HCT116 (cell line): ENCODE measurements around the gene CD22. TPM values are rescaled to one million over a fixed set of nuclear protein-coding genes. Genes with fewer than 3 reads are reported as not detected.
A peak's percentile ranks its signal among the peaks of the same experiment; 100 is the strongest.

Source experiments
- ATAC-seq: fragments of 200-7000 bp; cut with Tn5 transposase; 2 replicates; pipeline ENCODE4 v1.9.1; 2020; ENCODE audit warnings: mild to moderate bottlenecking, moderate library complexity
- BruUV-seq: library from RNA; stranded (reverse); fragments of 400-500 nt; replicated peaks from 2 replicates; lab custom pipeline; 2021; lab: Mats Ljungman, UMichigan
- CTCF ChIA-PET: fragments of 300-600 bp; sonication (Branson Sonifier 250); formaldehyde crosslinking; loops from one replicate; lab custom pipeline; 2021; ENCODE audit warnings: antibody characterized with exemption; lab: Charles Lee
- POLR2A ChIA-PET: fragments of 300-600, 350-600 bp; sonication (Branson Sonifier 250); formaldehyde crosslinking; loops from one replicate; lab custom pipeline; 2021; ENCODE audit warnings: antibody characterized with exemption; lab: Charles Lee
- RAD21 ChIA-PET, 2 experiments: fragments of 300-600 bp; sonication (Branson Sonifier 250); formaldehyde crosslinking; loops; one replicate each; lab custom pipeline; 2023; ENCODE audit warnings: low total read pairs in 2 of 2; ENCODE audit not compliant: uncharacterized antibody in 2 of 2, unreplicated experiment in 2 of 2, low non-redundant PET in 1 of 2; lab: Charles Lee
- DNase-seq: peaks from one replicate; pipeline ENCODE4 v3.0.0-alpha.2; 2010; ENCODE audit warnings: low read depth, low spot score
- H2AFZ ChIP-seq: fragments of 200-600 bp; shearing (Covaris generic), sonication (generic); 2 replicates; pipeline ENCODE4 v1.6.1; 2017; ENCODE audit warnings: low read depth, mixed run types, mixed read lengths, antibody characterized with exemption, low read length; ENCODE audit not compliant: poor library complexity, severe bottlenecking
- H3K27ac ChIP-seq: 2 replicates; pipeline ENCODE4 v1.5.1; 2012; ENCODE audit warnings: low read depth, low read length
- H3K27me3 ChIP-seq: fragments of 200-600 bp; sonication (generic); 2 replicates; pipeline ENCODE4 v1.6.1; 2016; ENCODE audit warnings: mixed run types, low read length, mixed read lengths; ENCODE audit not compliant: insufficient read depth
- H3K36me3 ChIP-seq, 2 experiments: fragments of 200-500 bp in 1 of 2; fragments of 200-600 bp in 1 of 2; sonication (Bioruptor generic) in 1 of 2; sonication (generic) in 1 of 2; 2 replicates each; pipeline versions ENCODE4 v1.5.1 to v1.6.1; 2014 to 2016; ENCODE audit warnings: low read length in 2 of 2, inconsistent platforms in 1 of 2, mixed read lengths in 1 of 2, mixed run types in 1 of 2; ENCODE audit not compliant: insufficient read depth in 2 of 2, control insufficient read depth in 1 of 2
- H3K4me1 ChIP-seq, 2 experiments: fragments of 200-600 bp in 1 of 2; sonication (generic) in 1 of 2; 2 replicates each; pipeline versions ENCODE4 v1.5.1 to v1.6.1; 2012 to 2017; ENCODE audit warnings: low read length in 2 of 2, inconsistent platforms in 1 of 2, mild to moderate bottlenecking in 1 of 2, mixed read lengths in 1 of 2, mixed run types in 1 of 2, moderate library complexity in 1 of 2; ENCODE audit not compliant: insufficient read depth in 2 of 2, control insufficient read depth in 1 of 2
- H3K4me2 ChIP-seq: fragments of 200-600 bp; sonication (generic); 2 replicates; pipeline ENCODE4 v1.6.1; 2017; ENCODE audit warnings: mixed run types, low read length, mixed read lengths
- H3K4me3 ChIP-seq, 2 experiments: fragments of 200-600 bp in 1 of 2; sonication (generic) in 1 of 2; replicated peaks in 1 of 2; 2 replicates each; pipeline ENCODE4 v1.5.1; 2011 to 2016; ENCODE audit warnings: low read length in 2 of 2, control low read depth in 1 of 2, low read depth in 1 of 2, mild to moderate bottlenecking in 1 of 2, mixed read lengths in 1 of 2, mixed run types in 1 of 2
- H3K79me2 ChIP-seq: fragments of 200-600 bp; sonication (generic); 2 replicates; pipeline ENCODE4 v1.6.1; 2017; ENCODE audit warnings: mild to moderate bottlenecking, mixed run types, low read length, moderate library complexity, mixed read lengths; ENCODE audit not compliant: insufficient read depth
- H3K9ac ChIP-seq: fragments of 200-600 bp; sonication (generic); 2 replicates; pipeline ENCODE4 v1.6.1; 2016; ENCODE audit warnings: low read length, mixed read lengths
- H3K9me2 ChIP-seq: fragments of 200-600 bp; sonication (generic), shearing (Covaris generic); 2 replicates; pipeline ENCODE4 v1.6.1; 2017; ENCODE audit warnings: mixed run types, mild to moderate bottlenecking, moderate library complexity; ENCODE audit not compliant: insufficient read depth
- H3K9me3 ChIP-seq, 2 experiments: fragments of 200-500 bp in 1 of 2; fragments of 200-600 bp in 1 of 2; sonication (Bioruptor generic) in 1 of 2; sonication (generic) in 1 of 2; 2 replicates each; pipeline ENCODE4 v1.6.1; 2014 to 2017; ENCODE audit warnings: low read length in 2 of 2, mixed read lengths in 2 of 2, inconsistent platforms in 1 of 2, low read depth in 1 of 2, mild to moderate bottlenecking in 1 of 2, mixed run types in 1 of 2, moderate library complexity in 1 of 2; ENCODE audit not compliant: control insufficient read depth in 1 of 2, insufficient read depth in 1 of 2
- H4K20me1 ChIP-seq: fragments of 200-600 bp; sonication (generic), shearing (Covaris generic); 2 replicates; pipeline ENCODE4 v1.6.1; 2017; ENCODE audit warnings: mixed run types, mild to moderate bottlenecking, moderate library complexity; ENCODE audit not compliant: insufficient read depth
- CBX3 ChIP-seq: IDR thresholded peaks from 2 replicates; pipeline ENCODE4 v1.6.1; 2012; ENCODE audit warnings: low read depth
- CTCF ChIP-seq, 3 experiments: fragments of 200-600 bp in 1 of 3; sonication (generic) in 1 of 3; IDR thresholded peaks in 2 of 3; conservative IDR thresholded peaks in 1 of 3; 2 replicates each; pipeline ENCODE4 v1.5.1; 2012 to 2017; ENCODE audit warnings: low read depth in 2 of 3, low read length in 2 of 3, antibody characterized with exemption in 1 of 3, borderline replicate concordance in 1 of 3, control low read depth in 1 of 3, mild to moderate bottlenecking in 1 of 3, mixed read lengths in 1 of 3, mixed run types in 1 of 3, moderate library complexity in 1 of 3; ENCODE audit not compliant: insufficient read depth in 1 of 3
- ELF1 ChIP-seq: IDR thresholded peaks from 2 replicates; pipeline ENCODE4 v1.6.1; 2012; ENCODE audit warnings: low read depth, borderline replicate concordance
- FOSL1 ChIP-seq: IDR thresholded peaks from 2 replicates; pipeline ENCODE4 v1.6.1; 2012; ENCODE audit warnings: low read depth
- POLR2A ChIP-seq: IDR thresholded peaks from 2 replicates; pipeline ENCODE4 v1.7.0; 2011; ENCODE audit warnings: borderline replicate concordance; ENCODE audit not compliant: insufficient read depth, insufficient read length; ENCODE audit errors: extremely low read depth
- SP1 ChIP-seq: IDR thresholded peaks from 2 replicates; pipeline ENCODE4 v1.6.1; 2012; ENCODE audit warnings: low read depth
- SRF ChIP-seq: IDR thresholded peaks from 2 replicates; pipeline ENCODE4 v1.6.1; 2012; ENCODE audit warnings: low read depth
- TCF7L2 ChIP-seq: IDR thresholded peaks from 2 replicates; pipeline ENCODE4 v1.7.0; 2011; ENCODE audit warnings: borderline replicate concordance, inconsistent platforms; ENCODE audit not compliant: insufficient read depth, insufficient read length; ENCODE audit errors: extremely low read depth
- YY1 ChIP-seq: IDR thresholded peaks from 2 replicates; pipeline ENCODE4 v1.6.1; 2011; ENCODE audit warnings: low read length, low read depth, moderate library complexity, mild to moderate bottlenecking; ENCODE audit not compliant: insufficient replicate concordance; ENCODE audit errors: extremely low read depth
- ZBTB33 ChIP-seq: IDR thresholded peaks from 2 replicates; pipeline ENCODE4 v1.6.1; 2011; ENCODE audit warnings: mild to moderate bottlenecking, low read length, moderate library complexity; ENCODE audit not compliant: insufficient replicate concordance; ENCODE audit errors: extremely low read depth
- ZFX ChIP-seq: fragments of 450-650 bp; IDR thresholded peaks from 2 replicates; pipeline ENCODE4 v1.6.1; 2017
- intact Hi-C: fragments of 100-400 bp; cut with micrococcal nuclease; formaldehyde crosslinking; loops from 2 replicates; pipeline ENCODE4 v1.10.0; 2022
- total RNA-seq: library from RNA; stranded (reverse); gene quantifications from one replicate; pipeline ENCODE4 v1.2.1, GENCODE V29; 2021; ENCODE audit not compliant: unreplicated experiment

CD22 gene
- total RNA-seq, 1 experiment from 2014 or later: 7.0 TPM

GRCh38 chr19:35279374-35279773, 49.6 kb upstream of the CD22 start:
- TSS peak; percentile 56 for BruUV-seq
- Histone ChIP-seq H3K27me3 (no peaks in the 10 kb centered on the region), H3K9me2 (no peaks in the 10 kb centered on the region), H2AFZ (no peak overlapping the region), H3K9ac (no peak overlapping the region), H3K9me3 (no peaks in the 10 kb centered on the region), H3K4me3 (no peak overlapping the region), H3K4me1 (no peaks in the 10 kb centered on the region), H3K36me3 (no peaks in the 10 kb centered on the region), H3K27ac (no peak overlapping the region), H3K79me2 (no peaks in the 10 kb centered on the region), H3K4me2 (no peak overlapping the region), H4K20me1 (no peaks in the 10 kb centered on the region)
- ChIA-PET RAD21 (no interaction called here), CTCF (no interaction called here), POLR2A (no interaction called here)
- TF ChIP-seq CBX3 (no peak), SRF (no peak), FOSL1 (no peak), YY1 (no peak), CTCF (IDR thresholded peaks at IDR 0.05 in 2 of 3, conservative IDR thresholded peaks at IDR 0.05 in 1 of 3; ENCODE audit: borderline replicate concordance in 1 of 3, insufficient read depth in 1 of 3, low read depth in 2 of 3, low read length in 2 of 3) (no peak), ZBTB33 (no peak), SP1 (no peak), ELF1 (no peak), TCF7L2 (no peak), POLR2A (no peak), ZFX (no peak)
- DNase-seq: no peak
- intact Hi-C loops: no loop called here
- no peak for ATAC-seq
